Measurements from ENCODE around the gene WDR41. TPM values are rescaled to one million over a fixed set of nuclear protein-coding genes. Genes with fewer than 3 reads are reported as not detected.

Gene WDR41
- polyA plus RNA-seq, 1 donor from 2014 or later, result 87.6 TPM

- H3F3A ChIP-seq (ENCODE audit: insufficient read depth, low read length, poor library complexity, severe bottlenecking), result no peaks in the 10 kb centered on the region
- H3K27ac ChIP-seq (ENCODE audit: low read length), result no peak overlapping the region
- no peak overlapping the region for H3K9ac ChIP-seq (ENCODE audit: low read length)
- no peaks in the 10 kb centered on the region for H3K36me3 ChIP-seq (ENCODE audit: insufficient read depth, low read length)
- H3K4me3 ChIP-seq (ENCODE audit: low read length), result no peak overlapping the region
- no peaks in the 10 kb centered on the region for H3K9me2 ChIP-seq (ENCODE audit: insufficient read depth, low read length)
- H3K79me2 ChIP-seq (replicated peaks; ENCODE audit: insufficient read depth, low read length), result no peaks in the 10 kb centered on the region
- no peaks in the 10 kb centered on the region for H3K9me3 ChIP-seq (ENCODE audit: low read length)
- H3K27me3 ChIP-seq (ENCODE audit: insufficient read depth, low read depth, low read length), result no peaks in the 10 kb centered on the region
- TF ChIP-seq SMC3 (conservative IDR thresholded peaks at IDR 0.05; ENCODE audit: poor library complexity) (no peak), MXI1 (conservative IDR thresholded peaks at IDR 0.05; ENCODE audit: poor library complexity, severe bottlenecking) (no peak), CTCF (IDR thresholded peaks at IDR 0.05; ENCODE audit: poor library complexity, severe bottlenecking) (no peak), EZH2 (IDR thresholded peaks at IDR 0.05; ENCODE audit: borderline replicate concordance, insufficient read depth, low read length, poor library complexity, severe bottlenecking) (no peak), RAD21 (conservative IDR thresholded peaks at IDR 0.05) (no peak), POLR2AphosphoS5 (IDR thresholded peaks at IDR 0.05) (no peak), EP300 (conservative IDR thresholded peaks at IDR 0.05; ENCODE audit: poor library complexity, severe bottlenecking) (no peak), TAF1 (IDR thresholded peaks at IDR 0.05; ENCODE audit: low read depth) (no peak), REST (IDR thresholded peaks at IDR 0.05; ENCODE audit: borderline replicate concordance) (no peak)
- H4K20me1 ChIP-seq (ENCODE audit: insufficient read depth), result no peaks in the 10 kb centered on the region
- no peak overlapping the region for H3K4me2 ChIP-seq (ENCODE audit: low read length)
- no peak overlapping the region for H2AFZ ChIP-seq (ENCODE audit: low read depth, low read length)
These were observed 89.3 kb downstream of the WDR41 start for GRCh38 chr5:77402796-77403195.

- H3K27ac ChIP-seq (ENCODE audit: low read length), result no peak overlapping the region
These were observed 91.5 kb downstream of the WDR41 start for GRCh38 chr5:77400645-77401044.

More at GRCh38 chr5:77400645-77401044, 91.5 kb downstream of the WDR41 start:
- no peaks in the 10 kb centered on the region for H3K79me2 ChIP-seq (replicated peaks; ENCODE audit: insufficient read depth, low read length)
- H3K9me3 ChIP-seq (ENCODE audit: low read length), result no peaks in the 10 kb centered on the region
- H3K4me3 ChIP-seq (ENCODE audit: low read length), result no peak overlapping the region
- H4K20me1 ChIP-seq (ENCODE audit: insufficient read depth), result no peaks in the 10 kb centered on the region
- H2AFZ ChIP-seq (ENCODE audit: low read depth, low read length), result no peak overlapping the region
- no peaks in the 10 kb centered on the region for H3F3A ChIP-seq (ENCODE audit: insufficient read depth, low read length, poor library complexity, severe bottlenecking)
- no peaks in the 10 kb centered on the region for H3K27me3 ChIP-seq (ENCODE audit: insufficient read depth, low read depth, low read length)
- H3K4me2 ChIP-seq (ENCODE audit: low read length), result no peak overlapping the region
- H3K36me3 ChIP-seq (ENCODE audit: insufficient read depth, low read length), result no peaks in the 10 kb centered on the region
- no peaks in the 10 kb centered on the region for H3K9me2 ChIP-seq (ENCODE audit: insufficient read depth, low read length)
- TF ChIP-seq CTCF (IDR thresholded peaks at IDR 0.05; ENCODE audit: poor library complexity, severe bottlenecking), result no peak
- TF ChIP-seq MXI1 (conservative IDR thresholded peaks at IDR 0.05; ENCODE audit: poor library complexity, severe bottlenecking), result no peak
- no peak for TF ChIP-seq POLR2AphosphoS5 (IDR thresholded peaks at IDR 0.05)
- TF ChIP-seq EP300 (conservative IDR thresholded peaks at IDR 0.05; ENCODE audit: poor library complexity, severe bottlenecking), result no peak
- no peak for TF ChIP-seq EZH2 (IDR thresholded peaks at IDR 0.05; ENCODE audit: borderline replicate concordance, insufficient read depth, low read length, poor library complexity, severe bottlenecking)
- TF ChIP-seq RAD21 (conservative IDR thresholded peaks at IDR 0.05), result no peak
- no peak for TF ChIP-seq REST (IDR thresholded peaks at IDR 0.05; ENCODE audit: borderline replicate concordance)
- TF ChIP-seq SMC3 (conservative IDR thresholded peaks at IDR 0.05; ENCODE audit: poor library complexity), result no peak
- no peak for TF ChIP-seq TAF1 (IDR thresholded peaks at IDR 0.05; ENCODE audit: low read depth)
- no peak overlapping the region for H3K9ac ChIP-seq (ENCODE audit: low read length)
